ENCODE measurements around the gene SLX9.

DNA sequence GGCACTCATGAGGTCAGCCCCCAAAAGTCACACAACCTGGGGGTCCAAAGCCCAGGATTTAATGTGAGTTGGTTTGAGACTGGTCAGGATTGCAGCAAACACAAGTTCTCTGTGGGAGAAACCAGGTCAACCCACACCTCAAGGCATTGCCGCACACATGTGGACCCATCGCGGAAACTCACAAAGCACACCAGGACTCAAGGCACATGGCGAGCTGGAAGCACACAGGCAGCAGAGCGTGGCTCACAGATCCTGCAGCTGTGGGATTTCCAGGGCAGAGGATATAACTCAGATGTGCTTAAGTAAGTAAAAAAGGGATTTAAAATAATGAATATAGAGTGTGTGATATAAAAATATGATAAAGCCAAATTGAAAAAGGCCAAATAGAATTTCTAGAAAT is 82.9 kb downstream of the SLX9 start:
- TF ChIP-seq, protein P1, sequence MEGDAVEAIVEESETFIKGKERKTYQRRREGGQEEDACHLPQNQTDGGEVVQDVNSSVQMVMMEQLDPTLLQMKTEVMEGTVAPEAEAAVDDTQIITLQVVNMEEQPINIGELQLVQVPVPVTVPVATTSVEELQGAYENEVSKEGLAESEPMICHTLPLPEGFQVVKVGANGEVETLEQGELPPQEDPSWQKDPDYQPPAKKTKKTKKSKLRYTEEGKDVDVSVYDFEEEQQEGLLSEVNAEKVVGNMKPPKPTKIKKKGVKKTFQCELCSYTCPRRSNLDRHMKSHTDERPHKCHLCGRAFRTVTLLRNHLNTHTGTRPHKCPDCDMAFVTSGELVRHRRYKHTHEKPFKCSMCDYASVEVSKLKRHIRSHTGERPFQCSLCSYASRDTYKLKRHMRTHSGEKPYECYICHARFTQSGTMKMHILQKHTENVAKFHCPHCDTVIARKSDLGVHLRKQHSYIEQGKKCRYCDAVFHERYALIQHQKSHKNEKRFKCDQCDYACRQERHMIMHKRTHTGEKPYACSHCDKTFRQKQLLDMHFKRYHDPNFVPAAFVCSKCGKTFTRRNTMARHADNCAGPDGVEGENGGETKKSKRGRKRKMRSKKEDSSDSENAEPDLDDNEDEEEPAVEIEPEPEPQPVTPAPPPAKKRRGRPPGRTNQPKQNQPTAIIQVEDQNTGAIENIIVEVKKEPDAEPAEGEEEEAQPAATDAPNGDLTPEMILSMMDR (IDR thresholded peaks at IDR 0.05), result no peak
- no peak for TF ChIP-seq POLR2AphosphoS5 (IDR thresholded peaks at IDR 0.05)

Data from stomach (tissue), 4 donors.